ENCODE results near the gene USP51.
"Not testable (repeated sequence)": the region's sequence is repeated elsewhere in the genome, so short reads cannot be mapped to it uniquely, and the experiment has no call there.

DNA sequence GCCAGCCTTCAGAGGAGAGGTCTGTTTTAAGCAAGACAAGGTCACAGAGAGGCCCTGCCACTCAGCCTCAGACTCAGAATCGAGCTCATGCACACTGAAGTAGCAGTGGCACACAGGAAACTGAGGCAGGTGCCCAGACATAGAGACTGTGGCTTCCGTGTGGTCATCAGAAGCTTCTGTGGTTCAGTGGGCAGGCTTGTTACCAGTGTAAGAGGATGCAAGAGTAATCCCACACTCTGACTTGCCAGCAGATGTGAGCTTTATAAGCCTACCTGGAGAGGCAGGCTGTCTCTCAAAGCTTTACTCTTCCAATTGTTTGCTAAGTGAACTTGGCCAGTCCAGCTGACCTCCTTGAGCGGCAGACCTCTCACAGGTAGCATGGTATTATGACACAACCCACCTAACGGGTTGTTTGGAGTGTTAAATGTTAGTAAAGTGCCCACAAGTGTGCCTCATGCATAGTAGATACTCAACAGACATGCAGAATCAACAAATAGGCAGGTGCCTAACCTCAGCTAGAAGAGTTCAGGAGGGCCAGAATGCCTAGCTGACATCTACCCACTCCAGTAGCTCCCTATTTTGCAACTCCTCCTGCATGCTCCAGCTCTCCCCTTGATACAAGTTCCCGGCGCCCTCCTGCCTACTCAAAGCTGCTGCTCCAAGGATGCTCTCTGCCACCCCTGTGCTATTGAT, 23.5 kb upstream of the USP51 start:
- TF ChIP-seq, protein P1, sequence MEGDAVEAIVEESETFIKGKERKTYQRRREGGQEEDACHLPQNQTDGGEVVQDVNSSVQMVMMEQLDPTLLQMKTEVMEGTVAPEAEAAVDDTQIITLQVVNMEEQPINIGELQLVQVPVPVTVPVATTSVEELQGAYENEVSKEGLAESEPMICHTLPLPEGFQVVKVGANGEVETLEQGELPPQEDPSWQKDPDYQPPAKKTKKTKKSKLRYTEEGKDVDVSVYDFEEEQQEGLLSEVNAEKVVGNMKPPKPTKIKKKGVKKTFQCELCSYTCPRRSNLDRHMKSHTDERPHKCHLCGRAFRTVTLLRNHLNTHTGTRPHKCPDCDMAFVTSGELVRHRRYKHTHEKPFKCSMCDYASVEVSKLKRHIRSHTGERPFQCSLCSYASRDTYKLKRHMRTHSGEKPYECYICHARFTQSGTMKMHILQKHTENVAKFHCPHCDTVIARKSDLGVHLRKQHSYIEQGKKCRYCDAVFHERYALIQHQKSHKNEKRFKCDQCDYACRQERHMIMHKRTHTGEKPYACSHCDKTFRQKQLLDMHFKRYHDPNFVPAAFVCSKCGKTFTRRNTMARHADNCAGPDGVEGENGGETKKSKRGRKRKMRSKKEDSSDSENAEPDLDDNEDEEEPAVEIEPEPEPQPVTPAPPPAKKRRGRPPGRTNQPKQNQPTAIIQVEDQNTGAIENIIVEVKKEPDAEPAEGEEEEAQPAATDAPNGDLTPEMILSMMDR (IDR thresholded peaks at IDR 0.05), result not testable (repeated sequence)
- TF ChIP-seq EZH2 (IDR thresholded peaks at IDR 0.05; ENCODE audit: borderline replicate concordance, insufficient read depth, low read depth, low read length, poor library complexity, severe bottlenecking), result not testable (repeated sequence)

Data from B cell (primary cell).